Left ventricle myocardium inferior (tissue), 1 donor: ENCODE measurements around the gene SIT1. TPM values are rescaled to one million over a fixed set of nuclear protein-coding genes. Genes with fewer than 3 reads are reported as not detected.
"Not testable (repeated sequence)": the region's sequence is repeated elsewhere in the genome, so short reads cannot be mapped to it uniquely, and the experiment has no call there.

Source experiments
- DNase-seq: peaks from one replicate; pipeline ENCODE4 v3.0.0-alpha.2; 2020
- H3K27ac ChIP-seq: fragments of 200-600 bp; replicated peaks from 2 replicates; pipeline ENCODE4 v1.8.0; 2021
- H3K27me3 ChIP-seq: fragments of 200-600 bp; 2 replicates; pipeline ENCODE4 v1.8.0; 2021; ENCODE audit warnings: low read depth
- H3K36me3 ChIP-seq: fragments of 200-600 bp; 2 replicates; pipeline ENCODE4 v1.8.0; 2021
- H3K4me1 ChIP-seq: fragments of 200-600 bp; 2 replicates; pipeline ENCODE4 v1.8.0; 2021
- H3K4me3 ChIP-seq: fragments of 200-600 bp; 2 replicates; pipeline ENCODE4 v1.8.0; 2021; ENCODE audit warnings: mild to moderate bottlenecking, moderate library complexity
- H3K9me3 ChIP-seq: fragments of 200-600 bp; replicated peaks from 2 replicates; pipeline ENCODE4 v1.8.0; 2021
- intact Hi-C: fragments of 100-400 bp; cut with micrococcal nuclease; formaldehyde crosslinking; loops from one replicate; pipeline ENCODE4 v1.11.0; 2022
- total RNA-seq: library from RNA; stranded (reverse); fragmentation: NEBNext Ultra II Directional; extraction: Animal tissue kit (Norgen Biotek cat#: 25700); gene quantifications from one replicate; pipeline ENCODE4 v1.2.1, GENCODE V29; 2021
- TF ChIP-seq, protein P1 (sequence below): fragments of 200-600 bp; IDR thresholded peaks from 2 replicates; pipeline ENCODE4 v1.8.0; 2021; ENCODE audit warnings: antibody characterized with exemption, mild to moderate bottlenecking, borderline replicate concordance
- donor health status: DM: no; HTN: yes; CAD: no; lungs with severe emphysema.

Gene SIT1
- total RNA-seq, 1 donor from 2014 or later, result not detected

DNA sequence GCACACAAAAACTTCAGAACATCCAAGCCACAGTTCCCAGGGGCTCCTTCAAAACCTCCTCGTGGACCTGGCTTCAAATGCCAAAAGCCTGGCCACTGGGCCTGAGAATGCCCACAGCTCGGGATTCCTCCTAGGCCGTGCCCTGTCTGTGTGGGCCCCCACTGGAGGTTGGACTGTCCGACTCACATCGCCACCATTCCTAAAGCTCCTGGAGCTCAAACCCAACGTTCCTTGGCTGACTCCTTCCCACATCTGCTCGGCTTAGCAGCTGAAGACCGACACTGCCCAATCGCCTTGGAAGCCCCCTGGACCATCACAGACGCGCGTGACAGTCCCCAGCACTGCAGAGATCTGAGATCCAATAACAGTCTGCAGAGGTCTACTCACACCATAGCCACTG is 7.7 kb downstream of the SIT1 start:
- peaks cover 14% of the 10 kb centered on the region for H3K4me1 ChIP-seq
- H3K36me3 ChIP-seq, result no peaks in the 10 kb centered on the region
- no peak overlapping the region for H3K4me3 ChIP-seq
- H3K27ac ChIP-seq, result no peak overlapping the region
- TF ChIP-seq, protein P1, sequence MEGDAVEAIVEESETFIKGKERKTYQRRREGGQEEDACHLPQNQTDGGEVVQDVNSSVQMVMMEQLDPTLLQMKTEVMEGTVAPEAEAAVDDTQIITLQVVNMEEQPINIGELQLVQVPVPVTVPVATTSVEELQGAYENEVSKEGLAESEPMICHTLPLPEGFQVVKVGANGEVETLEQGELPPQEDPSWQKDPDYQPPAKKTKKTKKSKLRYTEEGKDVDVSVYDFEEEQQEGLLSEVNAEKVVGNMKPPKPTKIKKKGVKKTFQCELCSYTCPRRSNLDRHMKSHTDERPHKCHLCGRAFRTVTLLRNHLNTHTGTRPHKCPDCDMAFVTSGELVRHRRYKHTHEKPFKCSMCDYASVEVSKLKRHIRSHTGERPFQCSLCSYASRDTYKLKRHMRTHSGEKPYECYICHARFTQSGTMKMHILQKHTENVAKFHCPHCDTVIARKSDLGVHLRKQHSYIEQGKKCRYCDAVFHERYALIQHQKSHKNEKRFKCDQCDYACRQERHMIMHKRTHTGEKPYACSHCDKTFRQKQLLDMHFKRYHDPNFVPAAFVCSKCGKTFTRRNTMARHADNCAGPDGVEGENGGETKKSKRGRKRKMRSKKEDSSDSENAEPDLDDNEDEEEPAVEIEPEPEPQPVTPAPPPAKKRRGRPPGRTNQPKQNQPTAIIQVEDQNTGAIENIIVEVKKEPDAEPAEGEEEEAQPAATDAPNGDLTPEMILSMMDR, result no peak
- no peaks in the 10 kb centered on the region for H3K9me3 ChIP-seq
- no peaks in the 10 kb centered on the region for H3K27me3 ChIP-seq
- intact Hi-C loops, result no loop called here
- no peak for DNase-seq

DNA sequence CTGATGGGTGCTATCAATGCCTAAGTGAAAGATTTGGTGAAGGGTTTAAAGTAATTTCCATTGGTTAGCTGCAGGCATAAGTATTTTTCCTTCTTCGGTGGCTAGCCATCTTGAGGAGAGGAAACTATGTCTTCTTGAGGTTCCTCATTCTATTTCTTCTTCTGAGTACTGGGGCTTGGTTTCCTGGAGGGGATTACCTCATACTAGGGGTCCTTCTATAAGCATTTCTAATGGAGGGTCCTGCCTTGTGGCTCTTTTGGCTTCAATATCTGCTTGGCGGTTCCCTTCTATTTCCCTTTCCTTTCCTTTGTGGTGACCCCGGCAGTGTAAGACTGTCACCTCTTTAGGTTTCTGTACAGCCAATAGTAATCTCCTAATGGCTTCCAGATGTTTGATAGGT is 9.3 kb downstream of the SIT1 start:
- H3K9me3 ChIP-seq, H3K4me1 ChIP-seq, intact Hi-C loops, H3K36me3 ChIP-seq, H3K4me3 ChIP-seq, H3K27ac ChIP-seq, DNase-seq, H3K27me3 ChIP-seq: not testable (repeated sequence)

DNA sequence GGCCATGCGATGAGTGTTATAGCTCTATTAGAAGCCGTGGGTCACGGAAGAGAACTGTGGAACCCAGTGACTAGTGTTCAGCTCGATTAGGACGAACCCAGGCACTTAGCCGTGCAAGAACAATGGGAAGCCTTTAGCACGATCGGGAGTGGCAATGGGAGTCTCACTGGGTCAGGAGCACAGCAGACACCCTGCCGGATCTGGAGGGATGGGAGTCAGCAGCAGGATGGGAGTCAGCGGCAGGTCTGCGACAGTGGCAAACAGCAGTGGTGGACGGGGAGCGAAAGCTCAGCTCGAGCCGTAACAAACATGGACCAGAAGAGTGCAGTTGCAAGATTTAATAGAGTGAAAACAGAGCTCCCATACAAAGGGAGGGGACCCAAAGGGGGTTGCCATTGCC is 10.3 kb downstream of the SIT1 start:
- H3K4me1 ChIP-seq, H3K9me3 ChIP-seq, DNase-seq, H3K27ac ChIP-seq, H3K36me3 ChIP-seq, intact Hi-C loops, H3K27me3 ChIP-seq, H3K4me3 ChIP-seq: not testable (repeated sequence)

DNA sequence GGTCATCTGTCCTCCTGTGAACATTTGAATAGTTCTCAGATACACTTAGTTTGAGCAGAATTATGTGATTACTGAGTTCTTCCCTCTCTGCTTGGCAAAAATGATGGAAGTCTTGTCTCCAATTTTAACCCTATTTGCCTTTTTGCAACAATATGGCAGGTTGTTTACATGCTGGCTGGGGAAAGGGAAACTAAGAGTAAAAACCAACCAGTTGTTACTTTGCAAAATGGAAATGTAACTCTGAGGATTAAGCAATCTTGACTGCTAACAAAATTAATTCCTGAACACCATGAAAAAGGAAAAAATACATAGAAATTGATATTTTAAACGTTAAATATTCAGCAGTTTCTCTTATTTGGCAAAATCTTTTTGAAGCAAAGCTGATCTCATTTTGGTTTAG is 11.1 kb downstream of the SIT1 start:
- no peaks in the 10 kb centered on the region for H3K36me3 ChIP-seq
- H3K9me3 ChIP-seq, result no peaks in the 10 kb centered on the region
- TF ChIP-seq, protein P1, result no peak
- DNase-seq, result no peak
- no peak overlapping the region for H3K4me3 ChIP-seq
- no peaks in the 10 kb centered on the region for H3K27me3 ChIP-seq
- intact Hi-C loops, result no loop called here
- H3K27ac ChIP-seq, result no peak overlapping the region
- peaks cover 4% of the 10 kb centered on the region for H3K4me1 ChIP-seq

DNA sequence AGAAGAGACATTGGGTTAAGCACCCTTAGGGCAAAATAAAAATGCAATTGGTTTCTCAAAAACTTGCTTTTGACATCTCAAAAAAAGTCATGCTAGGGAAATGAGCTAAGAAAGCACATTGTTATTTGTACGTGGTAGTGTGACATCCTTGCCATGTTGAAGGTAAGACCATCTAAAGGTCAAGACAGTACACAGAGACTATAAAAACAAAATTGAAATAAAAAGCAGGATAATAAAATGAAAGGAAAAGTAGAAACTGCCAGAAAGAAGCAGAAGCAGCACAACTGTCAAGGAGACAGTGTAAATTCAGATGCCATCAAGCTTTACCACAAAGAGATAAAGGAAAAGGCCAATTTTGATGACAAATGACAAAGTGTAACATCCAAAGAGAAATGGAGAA is 11.5 kb downstream of the SIT1 start:
- H3K36me3 ChIP-seq, H3K27ac ChIP-seq, H3K9me3 ChIP-seq, intact Hi-C loops, H3K27me3 ChIP-seq, DNase-seq, H3K4me3 ChIP-seq, H3K4me1 ChIP-seq: not testable (repeated sequence)

DNA sequence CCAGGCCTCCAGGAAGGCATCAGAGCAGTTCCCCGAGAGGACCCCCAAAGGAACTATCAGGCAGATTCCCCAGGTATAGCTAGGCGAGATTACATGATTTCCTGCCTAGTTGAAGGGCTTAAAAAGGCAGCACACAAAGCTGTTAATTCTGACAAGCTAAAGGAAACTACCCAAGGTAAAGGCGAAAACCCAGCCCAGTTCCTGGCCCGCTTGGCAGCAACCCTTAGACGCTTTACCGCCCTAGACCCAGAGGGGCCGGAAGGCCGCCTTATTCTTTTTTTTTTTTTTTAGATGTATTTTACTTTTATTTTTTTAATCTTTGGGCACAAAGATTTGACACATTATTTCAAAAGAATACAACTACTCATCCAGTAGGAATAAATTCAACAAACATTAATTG is 12.0 kb downstream of the SIT1 start:
- H3K4me1 ChIP-seq, H3K27me3 ChIP-seq, DNase-seq, H3K36me3 ChIP-seq, H3K4me3 ChIP-seq, H3K27ac ChIP-seq, intact Hi-C loops, H3K9me3 ChIP-seq: not testable (repeated sequence)

DNA sequence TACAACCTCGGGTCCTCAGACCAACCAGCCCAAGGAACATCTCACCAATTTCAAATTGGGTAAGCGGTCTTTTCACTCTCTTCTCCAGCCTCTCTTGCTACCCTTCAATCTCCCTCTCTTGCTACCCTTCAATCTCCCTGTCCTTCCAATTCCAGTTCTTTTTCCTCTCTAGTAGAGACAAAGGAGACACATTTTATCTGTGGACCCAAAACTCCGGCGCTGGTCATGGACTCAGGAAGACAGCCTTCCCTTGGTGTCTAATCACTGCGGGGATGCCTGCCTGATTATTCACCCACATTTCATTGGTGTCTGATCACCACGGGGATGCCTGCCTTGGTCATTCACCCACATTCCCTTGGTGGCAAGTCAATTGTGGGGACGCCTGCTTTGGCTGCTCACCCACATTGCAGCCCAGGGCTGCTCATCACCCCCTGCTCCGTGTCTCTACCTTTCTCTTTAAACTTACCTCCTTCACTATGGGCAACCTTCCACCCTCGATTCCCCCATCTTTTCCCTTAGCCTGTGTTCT is 13.2 kb downstream of the SIT1 start:
- H3K9me3 ChIP-seq, H3K27me3 ChIP-seq, DNase-seq, H3K27ac ChIP-seq, H3K4me3 ChIP-seq, H3K4me1 ChIP-seq, H3K36me3 ChIP-seq, intact Hi-C loops: not testable (repeated sequence)

DNA sequence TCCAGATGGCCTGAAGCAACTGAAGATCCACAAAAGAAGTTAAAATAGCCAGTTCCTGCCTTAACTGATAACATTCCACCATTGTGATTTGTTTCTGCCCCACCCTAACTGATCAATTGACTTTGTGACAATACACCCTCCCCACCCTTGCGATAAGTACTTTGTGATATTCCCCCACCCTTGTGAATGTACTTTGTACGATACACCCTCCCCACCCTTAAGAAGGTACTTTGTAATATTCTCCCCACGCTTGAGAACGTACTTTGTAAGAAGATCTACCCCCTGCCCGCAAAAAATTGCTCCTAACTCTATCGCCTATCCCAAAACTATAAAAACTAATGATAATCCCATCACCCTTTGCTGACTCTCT is 13.9 kb downstream of the SIT1 start:
- H3K36me3 ChIP-seq, intact Hi-C loops: not testable (repeated sequence)

More for the DNA sequence above, 13.9 kb downstream of the SIT1 start:
- not testable (repeated sequence) for H3K27me3 ChIP-seq, DNase-seq, H3K4me1 ChIP-seq, H3K9me3 ChIP-seq, H3K4me3 ChIP-seq
- peak overlapping the region; percentile 30 for H3K27ac ChIP-seq
